ENCODE measurements around the gene SLC35E1.

GRCh38 chr19:16591803-16592556 lies 19.8 kb upstream of the SLC35E1 start:
- no peak for TF ChIP-seq POLR2A (IDR thresholded peaks at IDR 0.05)
- TF ChIP-seq CTCF (IDR thresholded peaks at IDR 0.05), result no peak

Data from right lobe of liver (tissue), 4 donors.